Effector CD4-positive, alpha-beta T cell (primary cell): Measurements from ENCODE around the gene PNMA8A.
A peak's percentile ranks its signal among the peaks of the same experiment; 100 is the strongest.

Experiments used
- DNase-seq: peaks from one replicate; pipeline ENCODE4 v3.0.0-alpha.2; 2020

Gene PNMA8A

GRCh38 chr19:46491975-46492682 is 20.8 kb upstream of the PNMA8A start:
- no peak for DNase-seq

- no peak for DNase-seq
Observed at GRCh38 chr19:46490774-46491173, 19.4 kb upstream of the PNMA8A start.

- no peak for DNase-seq
Observed at GRCh38 chr19:46489445-46490272, 18.3 kb upstream of the PNMA8A start.

GRCh38 chr19:46488551-46488950 is 17.2 kb upstream of the PNMA8A start:
- DNase-seq, result no peak

GRCh38 chr19:46487802-46488445 is 16.6 kb upstream of the PNMA8A start:
- peak; percentile 64 for DNase-seq

- no peak for DNase-seq
Observed at GRCh38 chr19:46487178-46487801, 15.9 kb upstream of the PNMA8A start.

- DNase-seq, result no peak
Observed at GRCh38 chr19:46486358-46486757, 15.0 kb upstream of the PNMA8A start.

- no peak for DNase-seq
Observed at GRCh38 chr19:46484656-46485055, 13.3 kb upstream of the PNMA8A start.

GRCh38 chr19:46482631-46483030 is 11.3 kb upstream of the PNMA8A start:
- no peak for DNase-seq

GRCh38 chr19:46481947-46482346 is 10.6 kb upstream of the PNMA8A start:
- no peak for DNase-seq

- no peak for DNase-seq
Observed at GRCh38 chr19:46481223-46481848, 10.0 kb upstream of the PNMA8A start.

GRCh38 chr19:46480415-46480814 is 9.1 kb upstream of the PNMA8A start:
- no peak for DNase-seq

- no peak for DNase-seq
Observed at GRCh38 chr19:46478356-46478986, 7.1 kb upstream of the PNMA8A start.

- DNase-seq, result no peak
Observed at GRCh38 chr19:46475986-46476385, 4.6 kb upstream of the PNMA8A start.

- no peak for DNase-seq
Observed at GRCh38 chr19:46474211-46474610, 2.8 kb upstream of the PNMA8A start.

GRCh38 chr19:46472592-46472991 is 1.2 kb upstream of the PNMA8A start:
- DNase-seq, result no peak

GRCh38 chr19:46471811-46472543 is 614 bp upstream of the PNMA8A start:
- DNase-seq, result no peak

GRCh38 chr19:46470376-46470775 is 987 bp downstream of the PNMA8A start:
- DNase-seq, result no peak

- no peak for DNase-seq
Observed at GRCh38 chr19:46469541-46470185, 1.7 kb downstream of the PNMA8A start.

- DNase-seq, result no peak
Observed at GRCh38 chr19:46466536-46467196, 4.7 kb downstream of the PNMA8A start.
